CD14-positive monocyte (primary cell): ENCODE results near the gene FGFR1OP2. TPM values are rescaled to one million over a fixed set of nuclear protein-coding genes. Genes with fewer than 3 reads are reported as not detected.

Source experiments
- DNase-seq, 3 donors: peaks; one replicate each; pipeline ENCODE4 v3.0.0-alpha.2; 2011 to 2022
- H2AFZ ChIP-seq: 2 replicates; pipeline ENCODE4 v1.6.0; 2012; ENCODE audit warnings: mild to moderate bottlenecking, low read depth, low read length, inconsistent platforms; ENCODE audit not compliant: insufficient read depth, poor library complexity, severe bottlenecking
- H3K27ac ChIP-seq, 2 donors: 1 replicate in 1 of 2; 2 replicates in 1 of 2; pipeline ENCODE4 v1.5.1; 2012 to 2013; ENCODE audit warnings: low read length in 2 of 2, control low read depth in 1 of 2, inconsistent platforms in 1 of 2, low read depth in 1 of 2, mild to moderate bottlenecking in 1 of 2
- H3K27me3 ChIP-seq, 2 donors: one replicate each; pipeline versions ENCODE4 v1.6.0 to v1.6.1; 2011 to 2013; ENCODE audit warnings: low read length in 2 of 2; ENCODE audit not compliant: control insufficient read depth in 2 of 2, insufficient read depth in 2 of 2
- H3K36me3 ChIP-seq, 2 donors: replicated peaks in 1 of 2; 1 replicate in 1 of 2; 2 replicates in 1 of 2; pipeline versions ENCODE4 v1.5.1 to v1.6.1; 2012 to 2013; ENCODE audit warnings: low read length in 2 of 2, control low read depth in 1 of 2, inconsistent platforms in 1 of 2, mild to moderate bottlenecking in 1 of 2; ENCODE audit not compliant: insufficient read depth in 2 of 2, control insufficient read depth in 1 of 2
- H3K4me1 ChIP-seq, 2 donors: 1 replicate in 1 of 2; 2 replicates in 1 of 2; pipeline versions ENCODE4 v1.5.1 to v1.6.1; 2012 to 2013; ENCODE audit warnings: low read length in 2 of 2, control low read depth in 1 of 2, inconsistent platforms in 1 of 2, mild to moderate bottlenecking in 1 of 2, moderate library complexity in 1 of 2; ENCODE audit not compliant: insufficient read depth in 2 of 2, control insufficient read depth in 1 of 2
- H3K4me2 ChIP-seq: replicated peaks from 2 replicates; pipeline ENCODE3; 2012; ENCODE audit warnings: low read length, moderate library complexity, mild to moderate bottlenecking; ENCODE audit not compliant: poor library complexity, severe bottlenecking; ENCODE audit errors: extremely low read depth
- H3K4me3 ChIP-seq, 3 experiments: fragments of 200-600 bp in 1 of 3; sonication (generic) in 1 of 3; replicated peaks in 1 of 3; 1 replicate in 2 of 3; 2 replicates in 1 of 3; pipeline ENCODE4 v1.5.1; 2011 to 2013; ENCODE audit warnings: low read length in 3 of 3, mild to moderate bottlenecking in 3 of 3, control low read depth in 2 of 3, low read depth in 2 of 3, inconsistent platforms in 1 of 3, moderate library complexity in 1 of 3
- H3K79me2 ChIP-seq: 2 replicates; pipeline ENCODE4 v1.6.0; 2012; ENCODE audit warnings: mild to moderate bottlenecking, control low read depth, inconsistent platforms, low read length, moderate library complexity; ENCODE audit not compliant: insufficient read depth
- H3K9ac ChIP-seq: 2 replicates; pipeline ENCODE4 v1.6.0; 2017; ENCODE audit warnings: low read length, mild to moderate bottlenecking; ENCODE audit not compliant: insufficient read depth, poor library complexity, severe bottlenecking
- H3K9me3 ChIP-seq, 2 donors: replicated peaks in 1 of 2; 1 replicate in 1 of 2; 2 replicates in 1 of 2; pipeline versions ENCODE4 v1.5.1 to v1.6.1; 2012 to 2013; ENCODE audit warnings: low read length in 2 of 2, control low read depth in 1 of 2; ENCODE audit not compliant: control insufficient read depth in 1 of 2, insufficient read depth in 1 of 2
- H4K20me1 ChIP-seq: 2 replicates; pipeline ENCODE4 v1.6.0; 2012; ENCODE audit warnings: mild to moderate bottlenecking, low read length, control low read depth, moderate library complexity; ENCODE audit not compliant: insufficient read depth
- H3K27ac Mint-ChIP-seq, 7 donors: one replicate each; pipeline ENCODE4 v1.8.0; 2020; ENCODE audit warnings: mild to moderate bottlenecking in 7 of 7, mixed read lengths in 7 of 7, moderate library complexity in 6 of 7, inconsistent platforms in 2 of 7
- H3K27me3 Mint-ChIP-seq, 3 donors: one replicate each; pipeline ENCODE4 v1.8.0; 2021 to 2022; ENCODE audit warnings: low read depth in 3 of 3, mild to moderate bottlenecking in 3 of 3, mixed read lengths in 3 of 3, moderate library complexity in 3 of 3, inconsistent platforms in 1 of 3
- H3K36me3 Mint-ChIP-seq, 2 donors: one replicate each; pipeline ENCODE4 v1.8.0; 2020; ENCODE audit warnings: mixed read lengths in 2 of 2, inconsistent platforms in 1 of 2, mild to moderate bottlenecking in 1 of 2
- H3K4me1 Mint-ChIP-seq: one replicate; pipeline ENCODE4 v1.8.0; 2020; ENCODE audit warnings: mild to moderate bottlenecking, mixed read lengths
- H3K4me3 Mint-ChIP-seq, 2 donors: one replicate each; pipeline ENCODE4 v1.8.0; 2020; ENCODE audit warnings: mild to moderate bottlenecking in 2 of 2, mixed read lengths in 2 of 2, moderate library complexity in 1 of 2
- H3K9me3 Mint-ChIP-seq, 7 donors: one replicate each; pipeline ENCODE4 v1.8.0; 2020 to 2022; ENCODE audit warnings: mixed read lengths in 7 of 7, mild to moderate bottlenecking in 6 of 7, moderate library complexity in 6 of 7, inconsistent platforms in 2 of 7
- WGBS: methylation state at CpG from one replicate; pipeline ENCODE4 v1.1.5; 2013; ENCODE audit warnings: missing lambda C conversion rate; ENCODE audit not compliant: insufficient coverage; 5-methylcytosine and 5-hydroxymethylcytosine counted together
- intact Hi-C, 2 donors: fragments of 100-400 bp; cut with micrococcal nuclease; formaldehyde crosslinking; loops; one replicate each; pipeline versions ENCODE4 v1.15.0 to v1.15.1; 2023
- polyA plus RNA-seq, 3 donors: library from polyadenylated mRNA; depleted of rRNA in 1 of 3; unstranded in 2 of 3; stranded (reverse) in 1 of 3; fragments of 300-500 nt in 2 of 3; fragments of >200 nt in 1 of 3; fragmentation: Illumina TruSeq in 2 of 3; gene quantifications; 1 replicate in 2 of 3; 2 replicates in 1 of 3; pipeline ENCODE4 v1.2.3, GENCODE V29; 2012 to 2021
- TF ChIP-seq, protein P1 (sequence below): fragments of 200-600 bp; IDR thresholded peaks from one replicate; pipeline ENCODE4 v1.8.0; 2022; ENCODE audit warnings: antibody characterized with exemption, mild to moderate bottlenecking

Gene FGFR1OP2
- polyA plus RNA-seq, 3 donors, result 29.8 to 68.9 (median 66.4) TPM

GRCh38 chr12:26939953-26940352 is 1.7 kb downstream of the FGFR1OP2 start:
- Mint-ChIP-seq H3K27me3 (peaks cover 0 to 2% (median 0%) of the 10 kb centered on the region in 3 donors), H3K27ac (peak overlapping the region in 2 of 7 donors; percentile 25 to 37), H3K36me3 (peaks cover under 1 to 5% of the 10 kb centered on the region in 2 donors), H3K4me3 (peak overlapping the region; percentile 96 to 98), H3K9me3 (peaks cover 0 to 3% (median 0%) of the 10 kb centered on the region in 7 donors), H3K4me1 (peaks cover 65% of the 10 kb centered on the region)
- H3K9ac ChIP-seq, result peak overlapping the region; percentile 95
- H3K27ac ChIP-seq, result no peak overlapping the region
- intact Hi-C loops, result loop anchor here (2.0 to 5.0 kb wide), 4 partner anchors 13 to 108 kb away; partner anchors contain the start of genes TM7SF3 (in 2 of the 2) and ITPR2 (in 1 of the 2)
- H3K27me3 ChIP-seq, result no peaks in the 10 kb centered on the region
- H3K4me2 ChIP-seq, result peak overlapping the region; percentile 89
- DNase-seq, result no peak
- H3K4me1 ChIP-seq, result peaks cover 39 to 58% of the 10 kb centered on the region in 2 donors
- WGBS, result no CpG with 5 or more reads among the region's 1 CpG
- no peak overlapping the region for H2AFZ ChIP-seq
- H3K36me3 ChIP-seq, result no peaks in the 10 kb centered on the region
- TF ChIP-seq, protein P1, sequence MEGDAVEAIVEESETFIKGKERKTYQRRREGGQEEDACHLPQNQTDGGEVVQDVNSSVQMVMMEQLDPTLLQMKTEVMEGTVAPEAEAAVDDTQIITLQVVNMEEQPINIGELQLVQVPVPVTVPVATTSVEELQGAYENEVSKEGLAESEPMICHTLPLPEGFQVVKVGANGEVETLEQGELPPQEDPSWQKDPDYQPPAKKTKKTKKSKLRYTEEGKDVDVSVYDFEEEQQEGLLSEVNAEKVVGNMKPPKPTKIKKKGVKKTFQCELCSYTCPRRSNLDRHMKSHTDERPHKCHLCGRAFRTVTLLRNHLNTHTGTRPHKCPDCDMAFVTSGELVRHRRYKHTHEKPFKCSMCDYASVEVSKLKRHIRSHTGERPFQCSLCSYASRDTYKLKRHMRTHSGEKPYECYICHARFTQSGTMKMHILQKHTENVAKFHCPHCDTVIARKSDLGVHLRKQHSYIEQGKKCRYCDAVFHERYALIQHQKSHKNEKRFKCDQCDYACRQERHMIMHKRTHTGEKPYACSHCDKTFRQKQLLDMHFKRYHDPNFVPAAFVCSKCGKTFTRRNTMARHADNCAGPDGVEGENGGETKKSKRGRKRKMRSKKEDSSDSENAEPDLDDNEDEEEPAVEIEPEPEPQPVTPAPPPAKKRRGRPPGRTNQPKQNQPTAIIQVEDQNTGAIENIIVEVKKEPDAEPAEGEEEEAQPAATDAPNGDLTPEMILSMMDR, result no peak
- peaks cover 51% of the 10 kb centered on the region for H4K20me1 ChIP-seq
- H3K4me3 ChIP-seq, result peak overlapping the region in 2 of 3 experiments; percentile 80 to 90
- H3K9me3 ChIP-seq, result no peaks in the 10 kb centered on the region
- H3K79me2 ChIP-seq, result peaks cover 99% of the 10 kb centered on the region

DNA sequence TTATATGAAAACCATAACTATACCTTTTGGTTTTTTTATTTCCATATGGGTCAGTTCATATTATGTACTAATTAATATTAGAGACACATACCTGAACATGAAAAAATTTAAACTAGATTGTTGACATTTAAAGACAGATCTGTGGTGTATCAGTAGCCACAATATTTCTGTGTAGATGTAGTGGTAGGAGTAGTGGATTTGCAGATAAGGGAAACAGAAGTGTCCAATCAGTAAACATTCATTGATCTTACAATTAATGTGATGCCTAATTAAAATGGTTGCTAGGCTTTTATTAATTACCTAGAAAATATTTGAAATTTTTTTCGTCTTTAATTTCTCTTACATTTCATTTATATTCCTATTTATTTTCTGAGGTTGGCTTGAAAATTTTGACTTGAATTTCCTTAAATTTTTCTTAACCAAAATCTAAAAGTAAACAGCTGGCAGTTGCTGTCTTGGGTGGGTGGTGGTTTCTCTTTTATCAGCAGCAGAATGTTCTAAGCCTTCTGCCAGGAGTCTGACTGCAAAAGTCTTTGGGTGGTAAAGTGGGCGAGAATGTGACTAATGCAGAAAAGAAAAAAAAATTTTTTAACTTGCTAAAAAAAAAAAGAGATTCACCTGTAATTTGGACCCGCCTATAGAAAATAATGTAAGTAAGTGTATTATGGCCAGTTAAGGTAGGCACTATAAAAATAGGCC is 2.4 kb downstream of the FGFR1OP2 start:
- intact Hi-C loops, result no loop called here
- Histone ChIP-seq H3K4me2 (peak overlapping the region; percentile 89), H3K4me1 (peaks cover 35 to 55% of the 10 kb centered on the region in 2 donors), H3K27me3 (no peaks in the 10 kb centered on the region), H3K9ac (no peak overlapping the region), H3K9me3 (no peaks in the 10 kb centered on the region), H3K36me3 (no peaks in the 10 kb centered on the region), H2AFZ (no peak overlapping the region), H3K4me3 (peak overlapping the region in 1 of 3 experiments; percentile 15), H4K20me1 (peaks cover 58% of the 10 kb centered on the region), H3K27ac (peak overlapping the region in 1 of 2 donors; percentile 29), H3K79me2 (peaks cover 99% of the 10 kb centered on the region)
- Mint-ChIP-seq H3K36me3 (peaks cover 0 to 5% of the 10 kb centered on the region in 2 donors), H3K4me1 (peaks cover 62% of the 10 kb centered on the region), H3K9me3 (peaks cover 0 to 3% (median 0%) of the 10 kb centered on the region in 7 donors), H3K27me3 (peaks cover 0 to 2% (median 0%) of the 10 kb centered on the region in 3 donors), H3K4me3 (peak overlapping the region in 1 of 2 donors; percentile 27), H3K27ac (peak overlapping the region in 5 of 7 donors; percentile 32 to 76 (median 43))
- no peak for DNase-seq
- WGBS, result no CpG with 5 or more reads among the region's 3 CpGs
- TF ChIP-seq, protein P1, result no peak
